Measurements from ENCODE around the gene IMMT. TPM values are rescaled to one million over a fixed set of nuclear protein-coding genes. Genes with fewer than 3 reads are reported as not detected.

The IMMT gene
- total and polyA plus RNA-seq, 2 of the 8 experiments (the other 6 are each of a cell fraction or from before 2014, with no cell fraction given), result 37.7 to 103 TPM

DNA sequence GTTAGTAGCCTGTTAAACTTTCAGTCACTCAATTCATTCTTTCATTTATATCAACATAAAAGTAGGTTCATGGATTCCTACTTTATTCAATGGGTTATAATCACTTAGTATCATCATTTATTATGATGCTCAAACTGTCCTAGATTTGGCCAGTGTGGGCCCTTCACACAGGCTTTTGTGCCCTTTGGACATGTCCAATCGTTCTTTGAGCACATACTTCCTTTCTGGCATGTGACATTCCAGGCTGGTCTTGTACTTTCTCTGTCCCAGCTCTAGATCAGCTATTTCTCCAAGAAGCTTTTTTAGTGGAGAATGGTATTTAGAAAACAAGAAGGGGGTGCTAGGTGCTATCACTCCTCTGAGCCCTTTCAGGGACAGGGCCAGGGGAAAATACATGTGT, 101.0 kb downstream of the IMMT start:
- Histone ChIP-seq H4K8ac (ENCODE audit: extremely low read depth, insufficient read depth, low read length) (no peak overlapping the region), H3K23ac (ENCODE audit: insufficient read length) (no peak overlapping the region), H3K14ac (ENCODE audit: insufficient read length) (no peak overlapping the region), H3K4me1 (replicated peaks in 1 of 4; ENCODE audit: control insufficient read depth in 3 of 4, insufficient read depth in 4 of 4, low read length in 3 of 4) (no peaks in the 10 kb centered on the region), H3K27me3 (replicated peaks in 1 of 4; ENCODE audit: control insufficient read depth in 3 of 4, extremely low read depth in 1 of 4, insufficient read depth in 3 of 4, low read length in 3 of 4) (no peaks in the 10 kb centered on the region), H3K27ac (ENCODE audit: low read depth, low read length) (no peak overlapping the region), H3K79me2 (ENCODE audit: control insufficient read depth in 1 of 2, insufficient read depth in 2 of 2, low read length in 2 of 2) (peaks cover 0 to 30% of the 10 kb centered on the region in 2 experiments; a peak in 3 of 4 replicates), H2AK5ac (ENCODE audit: low read depth, low read length) (no peak overlapping the region), H3K9ac (replicated peaks in 1 of 4; ENCODE audit: extremely low read depth in 1 of 4, low read depth in 3 of 4, low read length in 3 of 4) (no peak overlapping the region), H4K20me1 (replicated peaks in 1 of 2; ENCODE audit: control insufficient read depth in 1 of 2, insufficient read depth in 2 of 2, low read length in 2 of 2) (peaks cover 3 to 5% of the 10 kb centered on the region in 2 experiments), H2BK120ac (replicated peaks; ENCODE audit: low read depth, low read length) (no peak overlapping the region), H3K56ac (replicated peaks; ENCODE audit: insufficient read length, low read depth, low read length) (no peak overlapping the region), H3K23me2 (ENCODE audit: low read depth, low read length) (no peaks in the 10 kb centered on the region), H3K4ac (replicated peaks; ENCODE audit: insufficient read length, low read depth, low read length) (no peak overlapping the region), H2BK15ac (ENCODE audit: low read length) (no peak overlapping the region), H3K4me3 (ENCODE audit: extremely low read depth in 1 of 4, insufficient read depth in 2 of 4, low read depth in 3 of 4, low read length in 4 of 4) (no peak overlapping the region), H4K91ac (replicated peaks; ENCODE audit: insufficient read length, low read length) (no peak overlapping the region), H3K79me1 (ENCODE audit: low read depth, low read length) (no peaks in the 10 kb centered on the region), H3K9me3 (ENCODE audit: insufficient read depth in 2 of 2, low read depth in 1 of 2, low read length in 1 of 2) (no peaks in the 10 kb centered on the region), H2BK5ac (ENCODE audit: low read depth, low read length) (no peak overlapping the region), H3K18ac (ENCODE audit: extremely low read depth, low read length) (no peak overlapping the region), H2BK12ac (ENCODE audit: low read depth, low read length) (no peak overlapping the region), H4K5ac (ENCODE audit: insufficient read length, low read depth, low read length) (no peak overlapping the region), H3K4me2 (ENCODE audit: insufficient read depth in 1 of 2, low read depth in 2 of 2, low read length in 2 of 2) (no peak overlapping the region), H2AFZ (ENCODE audit: low read length) (no peak overlapping the region), H3K36me3 (ENCODE audit: control insufficient read depth in 2 of 4, insufficient read depth in 4 of 4, low read length in 3 of 4) (peaks cover 11 to 53% (median 28%) of the 10 kb centered on the region in 4 experiments; a peak in 7 of 8 replicates), H2BK20ac (ENCODE audit: low read length) (no peak overlapping the region)
- WGBS, 2 experiments (ENCODE audit: extremely low coverage in 1 of 2, insufficient coverage in 1 of 2, insufficient read length in 1 of 2, insufficient replicate concordance in 2 of 2, low coverage in 1 of 2, low lambda C conversion rate in 2 of 2, missing lambda C conversion rate in 1 of 2), result 86% methylated on average over 1 of the region's 1 CpG; no CpG with 5 or more reads in 1 of the 2 experiments
- CTCF ChIA-PET (ENCODE audit: partially characterized antibody), result interaction anchor here (1.0 to 1.6 kb wide), 3 partner anchors 9 to 14 kb away, joined by 3 to 4 read pairs (median 3); no protein-coding TSS in a partner anchor
- DNase-seq (ENCODE audit: low read depth in 1 of 2, low spot score in 2 of 2) (no peak), FAIRE-seq (no peak)
- POLR2A ChIA-PET (ENCODE audit: partially characterized antibody), result interaction anchor here (0.6 kb wide), 1 partner anchor 52 kb away, joined by 3 read pairs; no protein-coding TSS in a partner anchor
- no peak for TF ChIP-seq NRF1 (IDR thresholded peaks at IDR 0.05; ENCODE audit: low read depth, low read length)
- no peak for TF ChIP-seq TEAD4 (IDR thresholded peaks at IDR 0.05; ENCODE audit: low read depth, low read length)
- TF ChIP-seq TAF7 (optimal IDR thresholded peaks at IDR 0.05; ENCODE audit: borderline replicate concordance, low read depth, low read length), result no peak
- TF ChIP-seq EP300 (IDR thresholded peaks at IDR 0.05; ENCODE audit: borderline replicate concordance in 1 of 2, low read depth in 2 of 2, low read length in 2 of 2), result no peak
- no peak for TF ChIP-seq RBBP5 (IDR thresholded peaks at IDR 0.05; ENCODE audit: borderline replicate concordance, low read depth, low read length)
- TF ChIP-seq, protein P1, sequence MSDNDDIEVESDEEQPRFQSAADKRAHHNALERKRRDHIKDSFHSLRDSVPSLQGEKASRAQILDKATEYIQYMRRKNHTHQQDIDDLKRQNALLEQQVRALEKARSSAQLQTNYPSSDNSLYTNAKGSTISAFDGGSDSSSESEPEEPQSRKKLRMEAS (IDR thresholded peaks at IDR 0.05), result no peak
- TF ChIP-seq JUN (IDR thresholded peaks at IDR 0.05; ENCODE audit: low read depth, low read length), result no peak

All from H1 (cell line).